ENCODE data around the gene BTBD9. TPM values are rescaled to one million over a fixed set of nuclear protein-coding genes. Genes with fewer than 3 reads are reported as not detected.

The BTBD9 gene
- total and polyA plus RNA-seq, 2 donors (not counting 1 experiment from before 2014, with no cell fraction given) = 4.1 to 48.9 TPM

GRCh38 chr6:38638941-38639497 lies 710 bp downstream of the BTBD9 start:
- Histone ChIP-seq H3K9me3 (ENCODE audit: control extremely low read depth in 1 of 3, control insufficient read depth in 2 of 3, insufficient read depth in 1 of 3, low read length in 2 of 3) (no peaks in the 10 kb centered on the region), H4K20me1 (ENCODE audit: control insufficient read depth, insufficient read depth, low read length, poor library complexity, severe bottlenecking) (no peaks in the 10 kb centered on the region), H3K4me2 (replicated peaks; ENCODE audit: low read depth, low read length, poor library complexity, severe bottlenecking) (peak overlapping the region; percentile 89), H3K9ac (ENCODE audit: low read length) (peak overlapping the region; percentile 99), H2AFZ (ENCODE audit: insufficient read depth, low read depth, low read length, poor library complexity, severe bottlenecking) (peak overlapping the region; percentile 94), H3K27me3 (replicated peaks in 1 of 4; ENCODE audit: control extremely low read depth in 1 of 4, control insufficient read depth in 3 of 4, insufficient read depth in 4 of 4, low read length in 3 of 4) (no peaks in the 10 kb centered on the region), H3K4me3 (ENCODE audit: control extremely low read depth in 1 of 5, extremely low read depth in 1 of 5, insufficient read depth in 1 of 5, low read depth in 2 of 5, low read length in 4 of 5) (peak overlapping the region; percentile 62 to 95 (median 88)), H3K36me3 (replicated peaks in 1 of 2; ENCODE audit: control extremely low read depth in 1 of 2, control insufficient read depth in 1 of 2, extremely low read depth in 1 of 2, insufficient read depth in 2 of 2, low read length in 1 of 2) (no peaks in the 10 kb centered on the region), H3K79me2 (ENCODE audit: control insufficient read depth, insufficient read depth, low read length) (peaks cover 28% of the 10 kb centered on the region), H3K4me1 (ENCODE audit: control insufficient read depth in 2 of 2, insufficient read depth in 2 of 2, low read length in 2 of 2) (peaks cover 18% of the 10 kb centered on the region in 2 donors), H3K27ac (ENCODE audit: low read length in 2 of 2) (peak overlapping the region; percentile 92 to 99)
- peak overlapping the region; percentile 89 for H3K27ac Mint-ChIP-seq
- DNase-seq = no peak
- no peak for TF ChIP-seq CTCF (IDR thresholded peaks at IDR 0.05)
- peak; percentile 35 for ATAC-seq (ENCODE audit: low read depth)
- ChIA-PET POLR2A (interaction anchor here (0.6 to 1.4 kb wide), 3 partner anchors 67 to 860 kb away, joined by 6 to 7 read pairs (median 6); no protein-coding TSS in a partner anchor), CTCF (interaction anchor here (0.6 to 1.2 kb wide), 2 partner anchors 12 to 66 kb away, joined by 3 read pairs; no protein-coding TSS in a partner anchor)
- H3K9me3 Mint-ChIP-seq (ENCODE audit: insufficient read depth) = no peaks in the 10 kb centered on the region
- peaks cover 47% of the 10 kb centered on the region for H3K4me1 Mint-ChIP-seq
- intact Hi-C loops (cut with micrococcal nuclease) = loop anchor here (1.0 to 5.0 kb wide), 4 partner anchors 33 to 820 kb away; partner anchors contain the start of genes GLO1 and ZFAND3
- 8% methylated on average over 13 of the region's 15 CpGs for WGBS (ENCODE audit: insufficient coverage)
- peak overlapping the region; percentile 81 for H3K4me3 Mint-ChIP-seq
- no peaks in the 10 kb centered on the region for H3K27me3 Mint-ChIP-seq

GRCh38 chr6:38637756-38638155 lies 2.0 kb downstream of the BTBD9 start:
- DNase-seq = no peak
- WGBS (ENCODE audit: insufficient coverage) = 84% methylated on average over 4 of the region's 5 CpGs
- Mint-ChIP-seq H3K4me1 (peaks cover 55% of the 10 kb centered on the region), H3K27ac (no peak overlapping the region), H3K27me3 (no peaks in the 10 kb centered on the region), H3K4me3 (no peak overlapping the region), H3K9me3 (ENCODE audit: insufficient read depth) (no peaks in the 10 kb centered on the region)
- Histone ChIP-seq H3K4me3 (ENCODE audit: control extremely low read depth in 1 of 5, extremely low read depth in 1 of 5, insufficient read depth in 1 of 5, low read depth in 2 of 5, low read length in 4 of 5) (no peak overlapping the region), H2AFZ (ENCODE audit: insufficient read depth, low read depth, low read length, poor library complexity, severe bottlenecking) (no peak overlapping the region), H3K27ac (ENCODE audit: low read length in 2 of 2) (peak overlapping the region in 1 of 2 donors; percentile 6), H3K4me2 (replicated peaks; ENCODE audit: low read depth, low read length, poor library complexity, severe bottlenecking) (no peak overlapping the region), H3K27me3 (replicated peaks in 1 of 4; ENCODE audit: control extremely low read depth in 1 of 4, control insufficient read depth in 3 of 4, insufficient read depth in 4 of 4, low read length in 3 of 4) (no peaks in the 10 kb centered on the region), H3K79me2 (ENCODE audit: control insufficient read depth, insufficient read depth, low read length) (peaks cover 34% of the 10 kb centered on the region), H3K9me3 (ENCODE audit: control extremely low read depth in 1 of 3, control insufficient read depth in 2 of 3, insufficient read depth in 1 of 3, low read length in 2 of 3) (no peaks in the 10 kb centered on the region), H4K20me1 (ENCODE audit: control insufficient read depth, insufficient read depth, low read length, poor library complexity, severe bottlenecking) (no peaks in the 10 kb centered on the region), H3K4me1 (ENCODE audit: control insufficient read depth in 2 of 2, insufficient read depth in 2 of 2, low read length in 2 of 2) (peaks cover 18% of the 10 kb centered on the region in 2 donors), H3K36me3 (replicated peaks in 1 of 2; ENCODE audit: control extremely low read depth in 1 of 2, control insufficient read depth in 1 of 2, extremely low read depth in 1 of 2, insufficient read depth in 2 of 2, low read length in 1 of 2) (no peaks in the 10 kb centered on the region), H3K9ac (ENCODE audit: low read length) (no peak overlapping the region)
- ChIA-PET POLR2A (no interaction called here), CTCF (no interaction called here)
- TF ChIP-seq CTCF (IDR thresholded peaks at IDR 0.05) (no peak), EZH2 (IDR thresholded peaks at IDR 0.05; ENCODE audit: borderline replicate concordance, insufficient read depth, low read depth, low read length, poor library complexity, severe bottlenecking) (no peak)
- ATAC-seq (ENCODE audit: low read depth) = no peak
- intact Hi-C loops (cut with micrococcal nuclease) = loop anchor here (2.0 to 5.0 kb wide), 2 partner anchors 35 to 819 kb away; partner anchors contain the start of gene ZFAND3

All from B cell (primary cell).